Measurements from ENCODE around the gene APOH. TPM values are rescaled to one million over a fixed set of nuclear protein-coding genes. Genes with fewer than 3 reads are reported as not detected.

Gene APOH
- polyA plus RNA-seq, 1 of the 3 experiments (the other 2 are of a cell fraction) = not detected

- 75% methylated on average over 3 of the region's 3 CpGs for WGBS (ENCODE audit: low lambda C conversion rate)
These were observed 59.4 kb downstream of the APOH start for GRCh38 chr17:66169839-66170238.

GRCh38 chr17:66167189-66167815 is 61.9 kb downstream of the APOH start:
- peaks cover 8 to 13% of the 10 kb centered on the region in 2 experiments for H3K36me3 ChIP-seq (replicated peaks in 1 of 2; ENCODE audit: control insufficient read depth in 1 of 2, insufficient read depth in 2 of 2, low read length in 1 of 2)
- H3K27ac ChIP-seq (ENCODE audit: low read depth in 2 of 2, low read length in 1 of 2) = no peak overlapping the region
- TF ChIP-seq USF2 (IDR thresholded peaks at IDR 0.05; ENCODE audit: borderline replicate concordance, low read depth, low read length) (no peak), SMC3 (IDR thresholded peaks at IDR 0.05; ENCODE audit: low read depth, low read length) (no peak), USF1 (IDR thresholded peaks at IDR 0.05; ENCODE audit: borderline replicate concordance, low read depth) (no peak), POLR2AphosphoS5 (IDR thresholded peaks at IDR 0.05; ENCODE audit: low read depth, low read length) (no peak), MXI1 (IDR thresholded peaks at IDR 0.05; ENCODE audit: low read depth, low read length) (no peak), ELF1 (IDR thresholded peaks at IDR 0.05) (no peak), PBX3 (IDR thresholded peaks at IDR 0.05) (no peak), FOXM1 (IDR thresholded peaks at IDR 0.05; ENCODE audit: low read depth) (no peak)
- H3K9me3 ChIP-seq = no peaks in the 10 kb centered on the region
- 64% methylated on average over 5 of the region's 5 CpGs for WGBS (ENCODE audit: low lambda C conversion rate)
- H3K79me2 ChIP-seq (ENCODE audit: insufficient read depth) = no peaks in the 10 kb centered on the region
- H3K27me3 ChIP-seq (ENCODE audit: insufficient read depth) = no peaks in the 10 kb centered on the region
- no peaks in the 10 kb centered on the region; a peak in 1 of 4 replicates for H3K4me1 ChIP-seq (ENCODE audit: control insufficient read depth in 1 of 2, insufficient read depth in 2 of 2, low read depth in 1 of 2, low read length in 1 of 2)
- no peak for DNase-seq
- H3K4me3 ChIP-seq (ENCODE audit: low read depth in 2 of 2, low read length in 1 of 2) = no peak overlapping the region
- ChIA-PET CTCF (interaction anchor here (6.0 to 9.5 kb wide), 2 partner anchors 872 to 936 kb away, joined by 135 to 148 read pairs; no protein-coding TSS in a partner anchor), POLR2A (no interaction called here)
- peaks cover 3% of the 10 kb centered on the region for H3F3A ChIP-seq (replicated peaks; ENCODE audit: insufficient read depth)
- H4K20me1 ChIP-seq (ENCODE audit: insufficient read depth) = no peaks in the 10 kb centered on the region
- no peak overlapping the region for H3K9ac ChIP-seq
- H2AFZ ChIP-seq (ENCODE audit: low read depth) = no peak overlapping the region
- no peak overlapping the region for H3K4me2 ChIP-seq
- H3K9me2 ChIP-seq = no peaks in the 10 kb centered on the region

More at GRCh38 chr17:66169839-66170238, 59.4 kb downstream of the APOH start:
- CTCF ChIA-PET = interaction anchor here (1.2 to 9.5 kb wide), 3 partner anchors 613 to 939 kb away, joined by 3 to 148 read pairs (median 19); no protein-coding TSS in a partner anchor
- POLR2A ChIA-PET = interaction anchor here (1.2 kb wide), 1 partner anchor 21 kb away, joined by 5 read pairs; no protein-coding TSS in a partner anchor
- H2AFZ ChIP-seq (ENCODE audit: low read depth) = no peak overlapping the region
- H3K27ac ChIP-seq (ENCODE audit: low read depth in 2 of 2, low read length in 1 of 2) = no peak overlapping the region
- no peak for TF ChIP-seq TCF12 (IDR thresholded peaks at IDR 0.05)
- no peak for TF ChIP-seq CTCF (IDR thresholded peaks at IDR 0.05)
- no peak overlapping the region for H3K9ac ChIP-seq
- peaks cover 3% of the 10 kb centered on the region for H3F3A ChIP-seq (replicated peaks; ENCODE audit: insufficient read depth)
- no peaks in the 10 kb centered on the region for H3K9me2 ChIP-seq
- H3K4me3 ChIP-seq (ENCODE audit: low read depth in 2 of 2, low read length in 1 of 2) = no peak overlapping the region
- H3K4me1 ChIP-seq (ENCODE audit: control insufficient read depth in 1 of 2, insufficient read depth in 2 of 2, low read depth in 1 of 2, low read length in 1 of 2) = no peaks in the 10 kb centered on the region; a peak in 1 of 4 replicates
- no peaks in the 10 kb centered on the region for H3K79me2 ChIP-seq (ENCODE audit: insufficient read depth)
- DNase-seq = no peak
- no peaks in the 10 kb centered on the region for H3K9me3 ChIP-seq
- no peaks in the 10 kb centered on the region for H3K27me3 ChIP-seq (ENCODE audit: insufficient read depth)
- no peaks in the 10 kb centered on the region for H4K20me1 ChIP-seq (ENCODE audit: insufficient read depth)
- H3K4me2 ChIP-seq = no peak overlapping the region
- H3K36me3 ChIP-seq (replicated peaks in 1 of 2; ENCODE audit: control insufficient read depth in 1 of 2, insufficient read depth in 2 of 2, low read length in 1 of 2) = peaks cover 16 to 20% of the 10 kb centered on the region in 2 experiments

Measured in SK-N-SH (cell line).